K562 (cell line): ENCODE data around the gene GPER1. TPM values are rescaled to one million over a fixed set of nuclear protein-coding genes. Genes with fewer than 3 reads are reported as not detected.

Experiments
- ATAC-seq: fragments of 200-7000 bp; cut with Tn5 transposase; 3 replicates; pipeline ENCODE4 v1.9.1; 2020; ENCODE audit warnings: moderate library complexity
- BruUV-seq: library from RNA; stranded (reverse); fragments of 400-500 nt; replicated peaks from 2 replicates; lab custom pipeline; 2021; lab: Mats Ljungman, UMichigan
- CTCF ChIA-PET: fragments of 300-600 bp; formaldehyde crosslinking; extraction: SDS; loops from one replicate; lab custom pipeline; 2021; ENCODE audit warnings: low intra/inter-chr PET ratio; lab: Yijun Ruan, JAX
- POLR2A ChIA-PET: fragments of 300-600, 350-650 bp; sonication (Branson Sonifier 250); formaldehyde crosslinking; extraction: SDS; loops from one replicate; lab custom pipeline; 2021; ENCODE audit warnings: antibody characterized with exemption, inconsistent platforms; lab: Yijun Ruan, JAX
- DNase-seq, 4 experiments: peaks; one replicate each; pipeline versions ENCODE4 v3.0.0 to v3.0.0-alpha.2; 2011 to 2018; ENCODE audit warnings: low spot score in 3 of 4, mixed read lengths in 3 of 4; ENCODE audit errors: extremely low read depth in 1 of 4
- FAIRE-seq: peaks from 2 replicates; lab custom pipeline; 2011; peaks lifted over from hg19 to GRCh38; lab: Jason Lieb, UNC
- H2AFZ ChIP-seq: 2 replicates; pipeline ENCODE4 v1.6.0; 2011; ENCODE audit warnings: low read depth, low read length, control low read depth, inconsistent platforms
- H3K27ac ChIP-seq: fragments of 200-600 bp; 3 replicates; pipeline ENCODE4 v1.8.0; 2011; ENCODE audit warnings: low read depth, mild to moderate bottlenecking, control low read depth, inconsistent platforms, low read length, moderate library complexity, mixed read lengths; ENCODE audit errors: extremely low read depth
- H3K27me3 ChIP-seq, 2 experiments: fragments of 300-600 bp in 1 of 2; 2 replicates in 1 of 2; 3 replicates in 1 of 2; pipeline versions ENCODE4 v1.6.0 to v1.8.0; 2011; ENCODE audit warnings: inconsistent platforms in 2 of 2, low read length in 2 of 2, mild to moderate bottlenecking in 1 of 2, mixed read lengths in 1 of 2, moderate library complexity in 1 of 2; ENCODE audit not compliant: control insufficient read depth in 2 of 2, insufficient read depth in 2 of 2
- H3K36me3 ChIP-seq: fragments of 300-600 bp; 3 replicates; pipeline ENCODE4 v1.8.0; 2011; ENCODE audit warnings: mild to moderate bottlenecking, low read length, inconsistent platforms; ENCODE audit not compliant: control insufficient read depth, insufficient read depth
- H3K4me1 ChIP-seq, 2 experiments: fragments of 200-600 bp in 1 of 2; replicated peaks in 1 of 2; 2 replicates in 1 of 2; 3 replicates in 1 of 2; pipeline versions ENCODE4 v1.5.1 to v1.8.0; 2011; ENCODE audit warnings: inconsistent platforms in 2 of 2, low read length in 2 of 2, mild to moderate bottlenecking in 1 of 2, mixed read lengths in 1 of 2, moderate library complexity in 1 of 2; ENCODE audit not compliant: control insufficient read depth in 2 of 2, insufficient read depth in 2 of 2
- H3K4me2 ChIP-seq: 2 replicates; pipeline ENCODE4 v1.6.1; 2011; ENCODE audit warnings: low read length, control low read depth, inconsistent platforms, mixed read lengths; ENCODE audit not compliant: insufficient read depth
- H3K4me3 ChIP-seq: fragments of 200-600 bp; sonication (generic), shearing (Covaris generic); 2 replicates; pipeline ENCODE4 v1.5.1; 2016; ENCODE audit warnings: control low read depth, inconsistent platforms
- H3K79me2 ChIP-seq: fragments of 200-600 bp; 3 replicates; pipeline ENCODE4 v1.8.0; 2011; ENCODE audit warnings: low read length, inconsistent platforms; ENCODE audit not compliant: control insufficient read depth, insufficient read depth
- H3K9ac ChIP-seq, 2 experiments: 2 replicates each; pipeline versions ENCODE4 v1.6.0 to v1.6.1; 2011; ENCODE audit warnings: low read depth in 2 of 2, low read length in 2 of 2, control low read depth in 1 of 2, inconsistent platforms in 1 of 2, mild to moderate bottlenecking in 1 of 2, mixed read lengths in 1 of 2; ENCODE audit not compliant: insufficient read depth in 1 of 2
- H3K9me1 ChIP-seq: one replicate; pipeline ENCODE4 v1.6.0; 2011; ENCODE audit warnings: inconsistent platforms, mild to moderate bottlenecking, low read length, moderate library complexity; ENCODE audit not compliant: control insufficient read depth, insufficient read depth
- H3K9me3 ChIP-seq: replicated peaks from 2 replicates; pipeline ENCODE4 v1.5.1; 2011; ENCODE audit warnings: low read depth, low read length, inconsistent platforms; ENCODE audit not compliant: control insufficient read depth, insufficient read depth
- H4K20me1 ChIP-seq: replicated peaks from 2 replicates; pipeline ENCODE4 v1.6.1; 2011; ENCODE audit warnings: low read length, inconsistent platforms, mixed read lengths; ENCODE audit not compliant: control insufficient read depth, insufficient read depth
- ATF1 ChIP-seq, 2 experiments: fragments of 450-650 bp in 1 of 2; IDR thresholded peaks; 2 replicates each; pipeline ENCODE4 v1.6.1; 2016; ENCODE audit warnings: missing compliant biosample characterization in 1 of 2, missing genetic modification characterization in 1 of 2
- CREB1 ChIP-seq, 2 experiments: sonication (generic) in 1 of 2; formaldehyde crosslinking in 1 of 2; IDR thresholded peaks; 2 replicates each; pipeline versions ENCODE4 v1.6.1 to v1.8.0; 2012 to 2022; ENCODE audit warnings: inconsistent platforms in 1 of 2, mild to moderate bottlenecking in 1 of 2, missing genetic modification reagents in 1 of 2, moderate library complexity in 1 of 2
- EGR1 ChIP-seq: fragments of 450-650 bp; conservative IDR thresholded peaks from 2 replicates; pipeline ENCODE4 v1.6.1; 2017; ENCODE audit warnings: mild to moderate bottlenecking
- OTX1 ChIP-seq: fragments of 450-650 bp; formaldehyde crosslinking; IDR thresholded peaks from 2 replicates; pipeline ENCODE4 v1.4.0; 2022; ENCODE audit warnings: mild to moderate bottlenecking
- WGBS: fragments of 100-300 bp; shearing (Covaris generic); methylation state at CpG from one replicate; pipeline ENCODE4 v1.1.6; 2016; ENCODE audit warnings: low coverage, mixed read lengths; ENCODE audit not compliant: insufficient coverage; ENCODE audit errors: missing lambda C conversion rate; 5-methylcytosine and 5-hydroxymethylcytosine counted together
- in situ Hi-C: fragments of 300-500 bp; cut with MboI; formaldehyde crosslinking; loops from 4 replicates; pipeline ENCODE4 v1.15.0; 2018; ENCODE audit warnings: inconsistent platforms, mixed read lengths
- intact Hi-C: fragments of 100-400 bp; cut with micrococcal nuclease; formaldehyde crosslinking; loops from 2 replicates; pipeline ENCODE4 v1.14.2; 2022
- polyA plus RNA-seq, 8 experiments: library from polyadenylated mRNA; depleted of rRNA in 4 of 8; stranded (reverse) in 5 of 8; unstranded in 3 of 8; fragments of >200 nt; fragmentation: Nextera tagmentation in 2 of 8; fragmentation: Illumina TruSeq in 1 of 8; extraction: Ambion mirVana in 2 of 8; extraction: Trizol in 1 of 8; gene quantifications; 2 replicates each; pipeline versions ENCODE4 v1.2.1 to v1.2.3, GENCODE V29; 2011 to 2014; ENCODE audit warnings: inconsistent platforms in 1 of 8, missing spikeins in 1 of 8
- total RNA-seq, 7 experiments: library from RNA; depleted of rRNA in 6 of 7; stranded (reverse); fragments of >200 nt in 6 of 7; fragmentation: Illumina TruSeq in 2 of 7; extraction: Trizol in 2 of 7; gene quantifications; 2 replicates each; pipeline versions ENCODE4 v1.2.1 to v1.2.3, GENCODE V29; 2011 to 2021; ENCODE audit warnings: low replicate concordance in 1 of 7
- TF ChIP-seq, protein P1 (sequence below), 2 experiments: fragments of 450-650 bp in 1 of 2; sonication (generic) in 1 of 2; formaldehyde crosslinking in 1 of 2; IDR thresholded peaks in 1 of 2; conservative IDR thresholded peaks in 1 of 2; 2 replicates each; pipeline versions ENCODE4 v1.6.1 to v1.8.1; 2016 to 2023; ENCODE audit warnings: mild to moderate bottlenecking in 2 of 2, moderate library complexity in 2 of 2, inconsistent platforms in 1 of 2, missing genetic modification reagents in 1 of 2

The GPER1 gene
- total and polyA plus RNA-seq, 9 of the 15 experiments (the other 6 are each of a cell fraction or from before 2014, with no cell fraction given) = 0.04 to 0.09 (median 0.08) TPM; not detected in 6

DNA sequence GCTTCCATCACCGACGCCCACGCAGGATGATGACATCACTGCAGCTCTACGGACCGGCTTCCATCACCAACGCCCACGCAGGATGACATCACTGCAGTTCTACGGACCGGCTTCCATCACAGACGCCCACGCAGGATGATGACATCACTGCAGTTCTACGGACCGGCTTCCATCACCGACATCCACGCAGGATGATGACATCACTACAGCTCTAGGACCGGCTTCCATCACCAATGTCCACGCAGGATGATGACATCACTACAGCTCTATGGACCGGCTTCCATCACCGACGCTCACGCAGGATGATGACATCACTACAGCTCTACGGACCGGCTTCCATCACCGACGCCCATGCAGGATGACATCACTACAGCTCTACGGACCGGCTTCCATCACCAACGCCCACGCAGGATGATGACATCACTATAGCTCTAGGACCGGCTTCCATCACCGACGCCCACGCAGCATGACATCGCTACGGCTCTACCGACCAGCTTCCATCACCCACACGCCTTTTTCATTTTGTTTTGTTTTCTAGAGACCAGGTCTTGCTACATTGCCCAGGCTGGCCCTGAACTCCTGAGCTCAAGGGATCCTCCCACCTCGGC lies 29.5 kb downstream of the GPER1 start:
- no peaks in the 10 kb centered on the region for H3K27me3 ChIP-seq
- no peak overlapping the region for H3K4me3 ChIP-seq
- no peaks in the 10 kb centered on the region for H3K36me3 ChIP-seq
- H4K20me1 ChIP-seq = no peaks in the 10 kb centered on the region
- no peak overlapping the region for H3K4me2 ChIP-seq
- 95% methylated on average over 30 of the region's 38 CpGs for WGBS
- BruUV-seq = no TSS peak
- H3K79me2 ChIP-seq = peaks cover 24% of the 10 kb centered on the region
- H3K9me1 ChIP-seq = no peaks in the 10 kb centered on the region
- H3K4me1 ChIP-seq = peaks cover 0 to 16% of the 10 kb centered on the region in 2 experiments; a peak in 2 of 5 replicates
- ATAC-seq (no peak), DNase-seq (no peak), FAIRE-seq (no peak)
- TF ChIP-seq EGR1 = peak; percentile 34; the same call in 1 of the 2 replicates
- TF ChIP-seq OTX1 = no peak
- TF ChIP-seq ATF1 (CRISPR knock-in tag; IDR thresholded peaks at IDR 0.05) = no peak
- TF ChIP-seq ATF1 (tag; IDR thresholded peaks at IDR 0.05) = 0 out of 2 replicates have a peak, but pooled peaks have one; percentile 30
- TF ChIP-seq CREB1 (IDR thresholded peaks at IDR 0.05) = no peak
- 0 out of 2 replicates have a peak, but pooled peaks have one; percentile 35 for TF ChIP-seq CREB1 (CRISPR knock-in tag; IDR thresholded peaks at IDR 0.05)
- TF ChIP-seq, protein P1, sequence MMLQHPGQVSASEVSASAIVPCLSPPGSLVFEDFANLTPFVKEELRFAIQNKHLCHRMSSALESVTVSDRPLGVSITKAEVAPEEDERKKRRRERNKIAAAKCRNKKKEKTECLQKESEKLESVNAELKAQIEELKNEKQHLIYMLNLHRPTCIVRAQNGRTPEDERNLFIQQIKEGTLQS (IDR thresholded peaks at IDR 0.05) = peak; percentile 39; the same call in 1 of the 2 replicates
- TF ChIP-seq, protein P1 (CRISPR knock-in tag; conservative IDR thresholded peaks at IDR 0.05) = no peak
- H3K9ac ChIP-seq = no peak overlapping the region
- intact Hi-C loops = no loop called here
- H3K27ac ChIP-seq = no peak overlapping the region
- in situ Hi-C loops = no loop called here
- no peak overlapping the region for H2AFZ ChIP-seq
- ChIA-PET CTCF (no interaction called here), POLR2A (interaction anchor here (0.6 to 1.2 kb wide), 2 partner anchors 21 to 32 kb away, joined by 3 to 4 read pairs; a partner anchor contains a TSS)
- H3K9me3 ChIP-seq = peaks cover 2% of the 10 kb centered on the region
